Lung (tissue), 12 donors: ENCODE results near the gene RGS19. TPM values are rescaled to one million over a fixed set of nuclear protein-coding genes. Genes with fewer than 3 reads are reported as not detected.

ENCODE experiments used
- ATAC-seq: fragments of 200-7000 bp; cut with Tn5 transposase; one replicate; pipeline ENCODE4 v1.9.1; 2020; ENCODE audit warnings: moderate number of reproducible peaks; ENCODE audit not compliant: insufficient read depth, low FRiP score
- DNase-seq, 3 donors: peaks; one replicate each; pipeline ENCODE4 v3.0.0-alpha.2; 2013 to 2017
- H3K27ac ChIP-seq, 2 donors: one replicate each; pipeline ENCODE4 v1.5.1; 2013; ENCODE audit warnings: mild to moderate bottlenecking in 2 of 2, moderate library complexity in 2 of 2, control low read depth in 1 of 2, inconsistent platforms in 1 of 2, low read depth in 1 of 2, low read length in 1 of 2
- H3K27me3 ChIP-seq, 3 donors: one replicate each; pipeline ENCODE4 v1.5.1; 2013; ENCODE audit warnings: low read length in 2 of 3; ENCODE audit not compliant: control insufficient read depth in 3 of 3, insufficient read depth in 3 of 3
- H3K36me3 ChIP-seq, 4 donors: one replicate each; pipeline ENCODE4 v1.5.1; 2013; ENCODE audit warnings: low read length in 4 of 4, mild to moderate bottlenecking in 1 of 4, moderate library complexity in 1 of 4; ENCODE audit not compliant: control insufficient read depth in 4 of 4, insufficient read depth in 4 of 4
- H3K4me1 ChIP-seq, 5 donors: one replicate each; pipeline ENCODE4 v1.5.1; 2013; ENCODE audit warnings: low read length in 5 of 5, mild to moderate bottlenecking in 2 of 5, moderate library complexity in 1 of 5; ENCODE audit not compliant: control insufficient read depth in 5 of 5, insufficient read depth in 5 of 5
- H3K4me3 ChIP-seq: one replicate; pipeline ENCODE4 v1.5.1; 2013; ENCODE audit warnings: mild to moderate bottlenecking, control low read depth, moderate library complexity
- H3K9ac ChIP-seq, 2 donors: one replicate each; pipeline ENCODE4 v1.5.1; 2013; ENCODE audit warnings: low read length in 2 of 2, control low read depth in 1 of 2; ENCODE audit not compliant: insufficient read depth in 1 of 2
- H3K9me3 ChIP-seq, 4 donors: one replicate each; pipeline ENCODE4 v1.5.1; 2013; ENCODE audit warnings: low read length in 3 of 4, mild to moderate bottlenecking in 1 of 4, moderate library complexity in 1 of 4; ENCODE audit not compliant: control insufficient read depth in 4 of 4, insufficient read depth in 3 of 4
- WGBS, 2 donors: extraction: QIAGEN DNeasy Blood & Tissue Kit; methylation state at CpG; one replicate each; pipeline ENCODE4 v1.1.7; 2013; 5-methylcytosine and 5-hydroxymethylcytosine counted together
- polyA plus RNA-seq, 2 donors: library from polyadenylated mRNA; stranded (reverse); fragments of 200-250 nt; gene quantifications; one replicate each; pipeline ENCODE4 v1.2.1, GENCODE V29; 2013
- total RNA-seq, 2 donors: library from RNA; depleted of rRNA in 1 of 2; stranded (reverse); fragments of >200 nt in 1 of 2; gene quantifications; one replicate each; pipeline ENCODE4 v1.2.1, GENCODE V29; 2014 to 2021
- TF ChIP-seq, protein P1 (sequence below): IDR thresholded peaks from 2 replicates; pipeline ENCODE4 v1.5.1; 2012; ENCODE audit warnings: mild to moderate bottlenecking; ENCODE audit errors: control extremely low read depth, extremely low read depth
- donor health status: control.
- donor health status: control.
- donor health status: Bipolar disorder and iron deficiency.
- donor health status: healthy.
- donor health status: DM: yes; HTN: yes; CAD: no.

Gene RGS19
- total and polyA plus RNA-seq, 4 donors = 15.1 to 99.0 (median 35.1) TPM

DNA sequence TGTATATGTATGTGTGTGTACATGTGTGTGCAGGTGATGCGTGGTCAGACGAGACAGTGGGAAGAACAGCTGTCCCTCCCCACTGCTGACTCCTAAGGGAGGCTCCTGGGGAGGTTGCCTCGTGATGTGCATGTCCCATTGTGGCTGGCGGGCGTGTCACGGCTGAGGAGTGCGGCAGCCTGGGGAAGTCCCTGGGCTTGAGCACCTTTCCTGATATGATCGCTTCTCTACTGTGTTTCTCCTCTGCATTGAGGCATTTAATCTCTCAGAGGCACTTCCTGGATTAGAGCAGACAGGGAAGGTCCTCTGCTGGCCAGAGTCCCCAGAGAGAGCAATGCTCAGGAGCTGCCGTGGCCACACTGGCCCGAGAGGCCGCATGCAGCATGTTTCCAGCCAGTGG is 16.6 kb upstream of the RGS19 start:
- H3K27me3 ChIP-seq = peaks cover 0 to 9% (median 2%) of the 10 kb centered on the region in 3 donors
- ATAC-seq = no peak

DNA sequence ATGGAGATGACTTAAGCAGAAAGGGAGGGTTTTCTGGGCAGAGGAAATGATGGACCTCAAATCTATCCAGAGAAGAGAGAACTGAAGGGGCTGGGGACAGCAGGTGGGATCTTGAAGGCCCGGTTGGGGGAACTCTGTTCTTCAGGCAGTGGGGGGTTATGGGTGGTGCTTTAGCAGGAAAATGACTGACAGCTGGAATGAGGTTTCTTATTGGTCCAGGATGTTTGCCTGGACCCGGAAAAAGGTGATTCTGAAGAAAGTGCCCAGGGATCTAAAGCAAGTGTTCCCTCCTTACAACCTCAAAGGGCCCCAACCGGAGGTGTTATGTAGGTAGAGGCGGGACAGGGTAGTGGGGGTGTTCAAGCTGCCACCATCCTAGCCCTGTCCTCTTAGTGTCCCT is 16.1 kb upstream of the RGS19 start:
- no peak overlapping the region for H3K27ac ChIP-seq
- 80 to 95% methylated on average over 4 of the region's 4 CpGs for WGBS, 2 donors
- peaks cover 0 to 5% (median 2%) of the 10 kb centered on the region in 3 donors for H3K27me3 ChIP-seq
- TF ChIP-seq, protein P1, sequence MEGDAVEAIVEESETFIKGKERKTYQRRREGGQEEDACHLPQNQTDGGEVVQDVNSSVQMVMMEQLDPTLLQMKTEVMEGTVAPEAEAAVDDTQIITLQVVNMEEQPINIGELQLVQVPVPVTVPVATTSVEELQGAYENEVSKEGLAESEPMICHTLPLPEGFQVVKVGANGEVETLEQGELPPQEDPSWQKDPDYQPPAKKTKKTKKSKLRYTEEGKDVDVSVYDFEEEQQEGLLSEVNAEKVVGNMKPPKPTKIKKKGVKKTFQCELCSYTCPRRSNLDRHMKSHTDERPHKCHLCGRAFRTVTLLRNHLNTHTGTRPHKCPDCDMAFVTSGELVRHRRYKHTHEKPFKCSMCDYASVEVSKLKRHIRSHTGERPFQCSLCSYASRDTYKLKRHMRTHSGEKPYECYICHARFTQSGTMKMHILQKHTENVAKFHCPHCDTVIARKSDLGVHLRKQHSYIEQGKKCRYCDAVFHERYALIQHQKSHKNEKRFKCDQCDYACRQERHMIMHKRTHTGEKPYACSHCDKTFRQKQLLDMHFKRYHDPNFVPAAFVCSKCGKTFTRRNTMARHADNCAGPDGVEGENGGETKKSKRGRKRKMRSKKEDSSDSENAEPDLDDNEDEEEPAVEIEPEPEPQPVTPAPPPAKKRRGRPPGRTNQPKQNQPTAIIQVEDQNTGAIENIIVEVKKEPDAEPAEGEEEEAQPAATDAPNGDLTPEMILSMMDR = no peak
- no peaks in the 10 kb centered on the region for H3K36me3 ChIP-seq
- H3K4me3 ChIP-seq = no peak overlapping the region
- DNase-seq = no peak
- no peaks in the 10 kb centered on the region for H3K9me3 ChIP-seq
- H3K4me1 ChIP-seq = no peaks in the 10 kb centered on the region
- no peak overlapping the region for H3K9ac ChIP-seq
- no peak for ATAC-seq

More for the DNA sequence above, 16.6 kb upstream of the RGS19 start:
- no peak for DNase-seq
- Histone ChIP-seq H3K4me3 (no peak overlapping the region), H3K4me1 (no peaks in the 10 kb centered on the region), H3K9ac (no peak overlapping the region), H3K27ac (no peak overlapping the region), H3K9me3 (no peaks in the 10 kb centered on the region), H3K36me3 (no peaks in the 10 kb centered on the region)
- WGBS, 2 donors = 86 to 92% methylated on average over 11 of the region's 11 CpGs
- TF ChIP-seq, protein P1 = no peak

DNA sequence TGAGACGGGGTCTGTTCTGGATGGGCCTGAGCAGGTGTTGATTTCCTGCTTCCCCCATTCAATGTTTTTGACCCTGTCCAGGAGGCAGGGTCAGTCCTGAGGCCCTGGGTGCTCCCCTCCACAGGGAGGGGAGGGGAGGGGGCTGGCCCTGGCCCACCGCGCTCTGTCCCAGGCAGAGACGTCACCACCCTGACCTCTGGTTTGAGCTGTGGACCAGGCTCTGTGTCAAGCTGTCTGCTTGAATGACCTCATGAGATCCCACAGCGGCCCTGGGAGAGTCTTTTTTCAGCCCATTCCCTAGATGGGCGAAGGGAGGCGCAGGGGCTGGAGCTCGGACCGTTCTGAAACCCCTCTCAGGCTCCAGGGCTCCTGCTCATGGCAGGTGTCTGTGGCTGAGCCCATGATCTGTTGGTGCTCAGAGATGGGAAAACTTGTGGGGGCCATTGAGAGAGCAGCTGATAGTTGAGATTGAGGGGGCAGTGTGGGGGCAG is 13.7 kb upstream of the RGS19 start:
- TF ChIP-seq, protein P1 = no peak
- Histone ChIP-seq H3K36me3 (no peaks in the 10 kb centered on the region), H3K27ac (no peak overlapping the region), H3K9me3 (no peaks in the 10 kb centered on the region), H3K4me1 (no peaks in the 10 kb centered on the region), H3K9ac (no peak overlapping the region), H3K4me3 (no peak overlapping the region), H3K27me3 (peaks cover 0 to 19% (median 5%) of the 10 kb centered on the region in 3 donors)
- 54 to 75% methylated on average over 9 of the region's 9 CpGs for WGBS, 2 donors
- ATAC-seq (no peak), DNase-seq (no peak)
